GM12891 (cell line): ENCODE results near the gene MEI1.

Experiments
- POLR2A ChIP-seq: IDR thresholded peaks from 2 replicates; pipeline ENCODE4 v1.6.1; 2011; ENCODE audit warnings: low read depth, low read length, control low read depth
- SPI1 ChIP-seq: IDR thresholded peaks from 2 replicates; pipeline ENCODE4 v1.6.1; 2011; ENCODE audit warnings: low read depth, low read length, control low read depth

GRCh38 chr22:41848468-41848867 is 149.2 kb downstream of the MEI1 start:
- TF ChIP-seq POLR2A (no peak), SPI1 (no peak)
